WTC11 (cell line): ENCODE data around the gene KIAA0753. TPM values are rescaled to one million over a fixed set of nuclear protein-coding genes. Genes with fewer than 3 reads are reported as not detected.

Source experiments
- ATAC-seq: fragments of 200-7000 bp; cut with Tn5 transposase; 2 replicates; pipeline ENCODE4 v1.10.0; 2021; ENCODE audit warnings: mild to moderate bottlenecking, moderate library complexity
- CTCF ChIA-PET: fragments of 300-600 bp; sonication (Branson Sonifier 250); formaldehyde crosslinking; loops from one replicate; lab custom pipeline; 2021; ENCODE audit warnings: antibody characterized with exemption; lab: Charles Lee
- POLR2A ChIA-PET: fragments of 350-600 bp; sonication (Branson Sonifier 250); formaldehyde crosslinking; loops from one replicate; lab custom pipeline; 2021; ENCODE audit warnings: antibody characterized with exemption; lab: Charles Lee
- DNase-seq: peaks from one replicate; pipeline ENCODE4 v3.0.0; 2021; ENCODE audit warnings: low spot score
- H3K27ac Mint-ChIP-seq: 2 replicates; pipeline ENCODE4 v1.8.0; 2021; ENCODE audit warnings: mixed read lengths
- H3K27me3 Mint-ChIP-seq: 2 replicates; pipeline ENCODE4 v1.8.0; 2021; ENCODE audit warnings: low read depth, mild to moderate bottlenecking, moderate library complexity, mixed read lengths
- H3K36me3 Mint-ChIP-seq: 2 replicates; pipeline ENCODE4 v1.8.0; 2021; ENCODE audit warnings: mixed read lengths
- H3K4me1 Mint-ChIP-seq: 2 replicates; pipeline ENCODE4 v1.8.0; 2022; ENCODE audit warnings: mixed read lengths
- H3K4me3 Mint-ChIP-seq: 2 replicates; pipeline ENCODE4 v1.8.0; 2021; ENCODE audit warnings: mild to moderate bottlenecking, moderate library complexity, mixed read lengths
- H3K9me3 Mint-ChIP-seq: 2 replicates; pipeline ENCODE4 v1.8.0; 2021; ENCODE audit warnings: mixed read lengths
- ESRRA ChIP-seq: sonication (generic); formaldehyde crosslinking; IDR thresholded peaks from 2 replicates; pipeline ENCODE4 v1.8.1; 2022; ENCODE audit warnings: mild to moderate bottlenecking, missing genetic modification reagents, borderline replicate concordance
- FOXK1 ChIP-seq: sonication (generic); formaldehyde crosslinking; IDR thresholded peaks from 2 replicates; pipeline ENCODE4 v1.8.0; 2022; ENCODE audit warnings: mild to moderate bottlenecking, moderate library complexity, missing genetic modification reagents
- FOXP1 ChIP-seq: sonication (generic); formaldehyde crosslinking; IDR thresholded peaks from 2 replicates; pipeline ENCODE4 v1.8.0; 2022; ENCODE audit warnings: missing genetic modification reagents, mild to moderate bottlenecking, moderate library complexity, borderline replicate concordance
- NFATC4 ChIP-seq: fragments of 250-450 bp; sonication (Bioruptor Pico); IDR thresholded peaks from 2 replicates; pipeline ENCODE4 v1.9.0; 2021; ENCODE audit warnings: mild to moderate bottlenecking
- NFE2L1 ChIP-seq: sonication (generic); formaldehyde crosslinking; IDR thresholded peaks from 2 replicates; pipeline ENCODE4 v1.8.1; 2023; ENCODE audit warnings: missing genetic modification reagents
- NR3C1 ChIP-seq: sonication (generic); formaldehyde crosslinking; conservative IDR thresholded peaks from 2 replicates; pipeline ENCODE4 v1.8.1; 2023; ENCODE audit warnings: low read depth, mild to moderate bottlenecking, missing genetic modification reagents
- TEAD4 ChIP-seq: sonication (generic); formaldehyde crosslinking; IDR thresholded peaks from 2 replicates; pipeline ENCODE4 v1.8.0; 2022; ENCODE audit warnings: mild to moderate bottlenecking, missing genetic modification reagents
- ZBTB21 ChIP-seq: sonication (generic); formaldehyde crosslinking; IDR thresholded peaks from 2 replicates; pipeline ENCODE4 v1.8.1; 2023; ENCODE audit warnings: mild to moderate bottlenecking, missing genetic modification reagents, borderline replicate concordance
- ZMAT4 ChIP-seq: fragments of 250-450 bp; sonication (Bioruptor Pico); IDR thresholded peaks from 2 replicates; pipeline ENCODE4 v1.9.0; 2021; ENCODE audit warnings: mild to moderate bottlenecking
- ZNF263 ChIP-seq: sonication (generic); formaldehyde crosslinking; IDR thresholded peaks from 2 replicates; pipeline ENCODE4 v1.8.1; 2022; ENCODE audit warnings: low read depth, mild to moderate bottlenecking, moderate library complexity, missing genetic modification reagents
- ZNF416 ChIP-seq: fragments of 250-450 bp; sonication (Bioruptor Pico); IDR thresholded peaks from 2 replicates; pipeline ENCODE4 v1.9.0; 2021; ENCODE audit warnings: mild to moderate bottlenecking, inconsistent platforms
- ZNF423 ChIP-seq: fragments of 250-450 bp; sonication (Bioruptor Pico); IDR thresholded peaks from 2 replicates; pipeline ENCODE4 v2.1.2; 2022; ENCODE audit warnings: mild to moderate bottlenecking, moderate library complexity
- microRNA-seq: library from miRNA; unstranded; fragments of <30 nt; microRNA quantifications from one replicate; pipeline ENCODE4 v1.2.0, GENCODE V29; 2022; ENCODE audit warnings: borderline number of aligned reads
- total RNA-seq: library from RNA; stranded (reverse); gene quantifications from 3 replicates; pipeline ENCODE4 v1.2.3, GENCODE V29; 2021
- TF ChIP-seq, protein P1 (sequence below): sonication (generic); formaldehyde crosslinking; IDR thresholded peaks from 2 replicates; pipeline ENCODE4 v1.8.1; 2023; ENCODE audit warnings: mild to moderate bottlenecking, moderate library complexity, missing genetic modification reagents
- TF ChIP-seq, protein P2 (sequence below): sonication (generic); formaldehyde crosslinking; IDR thresholded peaks from 2 replicates; pipeline ENCODE4 v1.8.1; 2022; ENCODE audit warnings: low read depth, mild to moderate bottlenecking, moderate library complexity, missing genetic modification reagents, borderline replicate concordance

Gene KIAA0753
- total RNA-seq, 1 experiment from 2014 or later, result 22.8 TPM

GRCh38 chr17:6530324-6530920, 110.1 kb downstream of the KIAA0753 start (continued):
- TF ChIP-seq, protein P1, sequence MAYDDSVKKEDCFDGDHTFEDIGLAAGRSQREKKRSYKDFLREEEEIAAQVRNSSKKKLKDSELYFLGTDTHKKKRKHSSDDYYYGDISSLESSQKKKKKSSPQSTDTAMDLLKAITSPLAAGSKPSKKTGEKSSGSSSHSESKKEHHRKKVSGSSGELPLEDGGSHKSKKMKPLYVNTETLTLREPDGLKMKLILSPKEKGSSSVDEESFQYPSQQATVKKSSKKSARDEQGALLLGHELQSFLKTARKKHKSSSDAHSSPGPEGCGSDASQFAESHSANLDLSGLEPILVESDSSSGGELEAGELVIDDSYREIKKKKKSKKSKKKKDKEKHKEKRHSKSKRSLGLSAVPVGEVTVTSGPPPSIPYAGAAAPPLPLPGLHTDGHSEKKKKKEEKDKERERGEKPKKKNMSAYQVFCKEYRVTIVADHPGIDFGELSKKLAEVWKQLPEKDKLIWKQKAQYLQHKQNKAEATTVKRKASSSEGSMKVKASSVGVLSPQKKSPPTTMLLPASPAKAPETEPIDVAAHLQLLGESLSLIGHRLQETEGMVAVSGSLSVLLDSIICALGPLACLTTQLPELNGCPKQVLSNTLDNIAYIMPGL (CRISPR knock-in tag), result no peak
- TF ChIP-seq NFATC4 (CRISPR knock-in tag) (no peak), NFE2L1 (no peak), ESRRA (CRISPR knock-in tag) (no peak), ZNF416 (no peak), FOXP1 (CRISPR knock-in tag) (no peak)

DNA sequence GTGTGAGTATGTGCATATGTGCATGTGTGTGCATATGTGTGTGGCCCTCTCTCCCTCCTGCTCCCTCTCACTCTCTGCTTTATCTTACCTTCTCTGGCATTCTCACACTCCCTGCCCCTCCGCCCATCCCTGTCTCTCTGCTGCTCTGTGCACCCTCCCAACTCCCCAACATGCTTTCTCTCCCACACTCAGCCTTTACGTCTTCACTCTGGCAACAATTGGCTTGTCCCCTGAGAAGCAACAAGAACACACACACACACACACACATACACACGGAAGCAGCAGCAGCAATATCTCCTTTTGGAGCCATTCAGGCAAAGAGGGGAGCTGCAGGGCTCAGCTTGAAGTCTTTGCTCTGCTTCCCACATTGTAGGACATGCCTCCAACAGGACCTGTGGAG, 112.0 kb downstream of the KIAA0753 start:
- POLR2A ChIA-PET, result no interaction called here

More for the DNA sequence above, 112.0 kb downstream of the KIAA0753 start:
- Mint-ChIP-seq H3K27me3 (no peaks in the 10 kb centered on the region; the same call in 1 of the 2 replicates), H3K4me1 (peaks cover 17% of the 10 kb centered on the region), H3K9me3 (peaks cover 8% of the 10 kb centered on the region), H3K4me3 (no peak overlapping the region), H3K27ac (no peak overlapping the region), H3K36me3 (no peaks in the 10 kb centered on the region)
- DNase-seq (no peak), ATAC-seq (no peak)
- CTCF ChIA-PET, result interaction anchor here (0.9 kb wide), 1 partner anchor 56 kb away, joined by 3 read pairs; no protein-coding TSS in a partner anchor
- no peak for TF ChIP-seq ZNF423 (CRISPR knock-in tag)
- no peak for TF ChIP-seq TEAD4 (CRISPR knock-in tag)
- no peak for TF ChIP-seq ZBTB21
- TF ChIP-seq ZMAT4 (CRISPR knock-in tag), result no peak
- TF ChIP-seq, protein P2, sequence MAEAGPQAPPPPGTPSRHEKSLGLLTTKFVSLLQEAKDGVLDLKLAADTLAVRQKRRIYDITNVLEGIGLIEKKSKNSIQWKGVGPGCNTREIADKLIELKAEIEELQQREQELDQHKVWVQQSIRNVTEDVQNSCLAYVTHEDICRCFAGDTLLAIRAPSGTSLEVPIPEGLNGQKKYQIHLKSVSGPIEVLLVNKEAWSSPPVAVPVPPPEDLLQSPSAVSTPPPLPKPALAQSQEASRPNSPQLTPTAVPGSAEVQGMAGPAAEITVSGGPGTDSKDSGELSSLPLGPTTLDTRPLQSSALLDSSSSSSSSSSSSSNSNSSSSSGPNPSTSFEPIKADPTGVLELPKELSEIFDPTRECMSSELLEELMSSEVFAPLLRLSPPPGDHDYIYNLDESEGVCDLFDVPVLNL (CRISPR knock-in tag), result no peak
- no peak for TF ChIP-seq NR3C1 (CRISPR knock-in tag)
- no peak for TF ChIP-seq FOXK1 (CRISPR knock-in tag)
- TF ChIP-seq ZNF263 (CRISPR knock-in tag), result no peak

Small RNA genes within 50 kb of the gene (microRNA-seq; reads per million reads assigned to microRNA genes)
- gene MIR4520-1 (not detected), gene MIR4520-2 (not detected)

Other genes with a start within 250 kb of the KIAA0753 start
- gene AIPL1, start 205.6 kb downstream of the KIAA0753 start, total RNA-seq, result 0.32 to 0.71 TPM (median 0.46 TPM) in 3 replicates
- 92.2 to 102 TPM (median 99.3 TPM) in 3 replicates for gene PIMREG, start 196.3 kb downstream of the KIAA0753 start, total RNA-seq
- 2.1 to 2.8 TPM (median 2.3 TPM) in 3 replicates for gene PITPNM3, start 84.2 kb downstream of the KIAA0753 start, total RNA-seq
- gene TXNDC17, start 349 bp upstream of the KIAA0753 start, total RNA-seq, result 148 to 157 TPM (median 151 TPM) in 3 replicates
- gene MED31, start 10.9 kb upstream of the KIAA0753 start, total RNA-seq, result 10.6 to 12.3 TPM (median 11.4 TPM) in 3 replicates
- gene C17orf100, start 11.1 kb upstream of the KIAA0753 start, total RNA-seq, result 2.3 to 2.7 TPM (median 2.6 TPM) in 3 replicates
- 1.6 to 2.3 TPM (median 1.8 TPM) in 3 replicates for gene SLC13A5, start 72.7 kb upstream of the KIAA0753 start, total RNA-seq
- gene XAF1, start 115.3 kb upstream of the KIAA0753 start, total RNA-seq, result 0.16 to 0.37 TPM (median 0.20 TPM) in 3 replicates
- gene FBXO39, start 135.5 kb upstream of the KIAA0753 start, total RNA-seq, result not detected in 3 replicates
- 0.37 TPM in 1 of 3 replicates, not detected in the others for gene TEKT1, start 191.0 kb upstream of the KIAA0753 start, total RNA-seq